MCF 10A (cell line): ENCODE data around the gene ABCC4. TPM values are rescaled to one million over a fixed set of nuclear protein-coding genes. Genes with fewer than 3 reads are reported as not detected.
"Not testable (repeated sequence)": the region's sequence is repeated elsewhere in the genome, so short reads cannot be mapped to it uniquely, and the experiment has no call there.

ENCODE experiments used
- BruUV-seq: library from RNA; stranded (reverse); fragments of 400-500 nt; replicated peaks from 2 replicates; lab custom pipeline; 2021; lab: Mats Ljungman, UMichigan
- CTCF ChIA-PET: fragments of 300-600 bp; sonication (Branson Sonifier 250); formaldehyde crosslinking; extraction: SDS; loops from one replicate; lab custom pipeline; 2021; ENCODE audit warnings: antibody characterized with exemption, inconsistent platforms; lab: Yijun Ruan, JAX
- POLR2A ChIA-PET: fragments of 300-600, 350-650 bp; sonication (Branson Sonifier 250); formaldehyde crosslinking; extraction: SDS; loops from one replicate; lab custom pipeline; 2020; ENCODE audit warnings: antibody characterized with exemption, inconsistent platforms; lab: Yijun Ruan, JAX
- DNase-seq: peaks from one replicate; pipeline ENCODE4 v3.0.0-alpha.2; 2018; ENCODE audit not compliant: unreplicated experiment
- H3K27ac Mint-ChIP-seq: one replicate; pipeline ENCODE4 v1.8.0; 2022; ENCODE audit warnings: mild to moderate bottlenecking, low read depth, mixed read lengths; ENCODE audit not compliant: unreplicated experiment
- H3K27me3 Mint-ChIP-seq: one replicate; pipeline ENCODE4 v1.8.0; 2022; ENCODE audit warnings: mixed read lengths; ENCODE audit not compliant: insufficient read depth, unreplicated experiment
- H3K36me3 Mint-ChIP-seq: one replicate; pipeline ENCODE4 v1.8.0; 2022; ENCODE audit warnings: mild to moderate bottlenecking, moderate library complexity, mixed read lengths; ENCODE audit not compliant: insufficient read depth, unreplicated experiment
- H3K4me1 Mint-ChIP-seq: one replicate; pipeline ENCODE4 v1.8.0; 2022; ENCODE audit warnings: mixed read lengths; ENCODE audit not compliant: insufficient read depth, unreplicated experiment
- H3K4me3 Mint-ChIP-seq: one replicate; pipeline ENCODE4 v1.8.0; 2022; ENCODE audit warnings: mild to moderate bottlenecking, moderate library complexity, mixed read lengths; ENCODE audit not compliant: unreplicated experiment
- H3K9me3 Mint-ChIP-seq: one replicate; pipeline ENCODE4 v1.8.0; 2022; ENCODE audit warnings: mixed read lengths; ENCODE audit not compliant: unreplicated experiment
- CTCF ChIP-seq: fragments of 200-600 bp; IDR thresholded peaks from one replicate; pipeline ENCODE4 v1.8.0; 2022; ENCODE audit warnings: antibody characterized with exemption, mild to moderate bottlenecking; ENCODE audit not compliant: unreplicated experiment
- intact Hi-C: fragments of 100-400 bp; cut with micrococcal nuclease; formaldehyde crosslinking; loops from 2 replicates; pipeline ENCODE4 v1.14.1; 2022
- total RNA-seq: library from RNA; stranded (reverse); gene quantifications from 2 replicates; pipeline ENCODE4 v1.2.3, GENCODE V29; 2022

ABCC4 gene
- total RNA-seq, 1 experiment from 2014 or later: 13.9 TPM

- POLR2A ChIA-PET: no interaction called here
- Mint-ChIP-seq H3K36me3 (no peaks in the 10 kb centered on the region), H3K4me1 (no peaks in the 10 kb centered on the region), H3K27me3 (no peaks in the 10 kb centered on the region), H3K27ac (no peak overlapping the region), H3K4me3 (no peak overlapping the region), H3K9me3 (no peaks in the 10 kb centered on the region)
- no peak for DNase-seq
- no peak for TF ChIP-seq CTCF
- intact Hi-C loops: no loop called here
- CTCF ChIA-PET: interaction anchor here (0.5 to 1.7 kb wide), 3 partner anchors 11 to 205 kb away, joined by 3 to 7 read pairs (median 4); no protein-coding TSS in a partner anchor
- BruUV-seq: no TSS peak
Measured at GRCh38 chr13:95199896-95200295, 101.4 kb downstream of the ABCC4 start.

GRCh38 chr13:95198606-95199005, 102.6 kb downstream of the ABCC4 start:
- H3K4me1 Mint-ChIP-seq, H3K4me3 Mint-ChIP-seq, BruUV-seq, intact Hi-C loops, H3K36me3 Mint-ChIP-seq, H3K9me3 Mint-ChIP-seq, DNase-seq, H3K27ac Mint-ChIP-seq, H3K27me3 Mint-ChIP-seq: not testable (repeated sequence)
- POLR2A ChIA-PET: interaction anchor here (0.7 kb wide), 1 partner anchor 13 kb away, joined by 3 read pairs; no protein-coding TSS in a partner anchor
- CTCF ChIA-PET: interaction anchor here (1.3 to 2.2 kb wide), 3 partner anchors 10 to 206 kb away, joined by 4 to 12 read pairs (median 7); no protein-coding TSS in a partner anchor

GRCh38 chr13:95197548-95197947, 103.7 kb downstream of the ABCC4 start:
- peaks cover 6% of the 10 kb centered on the region for H3K36me3 Mint-ChIP-seq
- ChIA-PET CTCF (interaction anchor here (0.6 to 2.2 kb wide), 4 partner anchors 184 to 594 kb away, joined by 3 to 12 read pairs (median 4); no protein-coding TSS in a partner anchor), POLR2A (no interaction called here)
- BruUV-seq: no TSS peak
- no peak overlapping the region for H3K4me3 Mint-ChIP-seq
- H3K27ac Mint-ChIP-seq: no peak overlapping the region
- TF ChIP-seq CTCF: no peak
- intact Hi-C loops: no loop called here
- DNase-seq: no peak
- H3K4me1 Mint-ChIP-seq: no peaks in the 10 kb centered on the region
- H3K9me3 Mint-ChIP-seq: no peaks in the 10 kb centered on the region
- H3K27me3 Mint-ChIP-seq: no peaks in the 10 kb centered on the region

GRCh38 chr13:95195146-95195545, 106.1 kb downstream of the ABCC4 start:
- POLR2A ChIA-PET: no interaction called here
- no TSS peak for BruUV-seq
- intact Hi-C loops: no loop called here
- no peak for TF ChIP-seq CTCF
- Mint-ChIP-seq H3K36me3 (peaks cover 6% of the 10 kb centered on the region), H3K27ac (no peak overlapping the region), H3K9me3 (no peaks in the 10 kb centered on the region), H3K4me3 (no peak overlapping the region), H3K27me3 (no peaks in the 10 kb centered on the region), H3K4me1 (no peaks in the 10 kb centered on the region)
- no peak for DNase-seq
- CTCF ChIA-PET: interaction anchor here (0.6 to 10.4 kb wide), 4 partner anchors 10 to 862 kb away, joined by 3 to 273 read pairs (median 3); no protein-coding TSS in a partner anchor
